Ishikawa (cell line): ENCODE results near the gene GPX7.

Experiments used
- CREB1 ChIP-seq: IDR thresholded peaks from 2 replicates; pipeline ENCODE4 v1.6.1; 2012; ENCODE audit warnings: low read depth
- EGR1 ChIP-seq: IDR thresholded peaks from 2 replicates; pipeline ENCODE4 v1.6.1; 2012
- EP300 ChIP-seq: IDR thresholded peaks from 2 replicates; pipeline ENCODE4 v1.6.1; 2012; ENCODE audit warnings: borderline replicate concordance
- FOXM1 ChIP-seq: IDR thresholded peaks from 2 replicates; pipeline ENCODE4 v1.6.1; 2012; ENCODE audit warnings: low read depth, borderline replicate concordance
- MAX ChIP-seq: IDR thresholded peaks from 2 replicates; pipeline ENCODE4 v1.6.1; 2012
- NFIC ChIP-seq: IDR thresholded peaks from 2 replicates; pipeline ENCODE4 v1.6.1; 2012
- RAD21 ChIP-seq: IDR thresholded peaks from 2 replicates; pipeline ENCODE4 v1.6.1; 2012; ENCODE audit warnings: low read depth
- REST ChIP-seq: IDR thresholded peaks from 2 replicates; pipeline ENCODE4 v1.6.1; 2012; ENCODE audit warnings: low read depth, mild to moderate bottlenecking
- TAF1 ChIP-seq: IDR thresholded peaks from 2 replicates; pipeline ENCODE4 v1.6.1; 2012; ENCODE audit warnings: low read depth, mild to moderate bottlenecking
- YY1 ChIP-seq: IDR thresholded peaks from 2 replicates; pipeline ENCODE4 v1.6.1; 2012; ENCODE audit warnings: low read depth

- no peak for TF ChIP-seq YY1
- no peak for TF ChIP-seq TAF1
- TF ChIP-seq CREB1 = no peak
- no peak for TF ChIP-seq EGR1
- no peak for TF ChIP-seq MAX
- TF ChIP-seq EP300 = no peak
- no peak for TF ChIP-seq RAD21
- no peak for TF ChIP-seq NFIC
- no peak for TF ChIP-seq FOXM1
- no peak for TF ChIP-seq REST
These were observed 33.3 kb downstream of the GPX7 start for GRCh38 chr1:52635321-52636089.
